ENCODE measurements around the gene ASTE1.

Gene ASTE1

GRCh38 chr3:131026321-131027151, at the start of gene ASTE1, which contains the start of gene NEK11:
Gene ASTE1, minus strand, starts transcription at chr3:131026825. Its CDS starts 1,519 bp downstream, at chr3:131025306.
Gene NEK11, plus strand, starts transcription at chr3:131026877. Its CDS starts 2,832 bp downstream, at chr3:131029709.
- no peak for TF ChIP-seq ZFX (IDR thresholded peaks at IDR 0.05; ENCODE audit: borderline replicate concordance)
- H3K27ac ChIP-seq: peak within 1 kb of the TSS; percentile 95

GRCh38 chr3:131075632-131076328, 49.2 kb upstream of the ASTE1 start:
- TF ChIP-seq ZFX (IDR thresholded peaks at IDR 0.05; ENCODE audit: borderline replicate concordance): no peak
- TF ChIP-seq, protein P1, sequence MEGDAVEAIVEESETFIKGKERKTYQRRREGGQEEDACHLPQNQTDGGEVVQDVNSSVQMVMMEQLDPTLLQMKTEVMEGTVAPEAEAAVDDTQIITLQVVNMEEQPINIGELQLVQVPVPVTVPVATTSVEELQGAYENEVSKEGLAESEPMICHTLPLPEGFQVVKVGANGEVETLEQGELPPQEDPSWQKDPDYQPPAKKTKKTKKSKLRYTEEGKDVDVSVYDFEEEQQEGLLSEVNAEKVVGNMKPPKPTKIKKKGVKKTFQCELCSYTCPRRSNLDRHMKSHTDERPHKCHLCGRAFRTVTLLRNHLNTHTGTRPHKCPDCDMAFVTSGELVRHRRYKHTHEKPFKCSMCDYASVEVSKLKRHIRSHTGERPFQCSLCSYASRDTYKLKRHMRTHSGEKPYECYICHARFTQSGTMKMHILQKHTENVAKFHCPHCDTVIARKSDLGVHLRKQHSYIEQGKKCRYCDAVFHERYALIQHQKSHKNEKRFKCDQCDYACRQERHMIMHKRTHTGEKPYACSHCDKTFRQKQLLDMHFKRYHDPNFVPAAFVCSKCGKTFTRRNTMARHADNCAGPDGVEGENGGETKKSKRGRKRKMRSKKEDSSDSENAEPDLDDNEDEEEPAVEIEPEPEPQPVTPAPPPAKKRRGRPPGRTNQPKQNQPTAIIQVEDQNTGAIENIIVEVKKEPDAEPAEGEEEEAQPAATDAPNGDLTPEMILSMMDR (IDR thresholded peaks at IDR 0.05): no peak
- H3K27ac ChIP-seq: no peak overlapping the region

DNA sequence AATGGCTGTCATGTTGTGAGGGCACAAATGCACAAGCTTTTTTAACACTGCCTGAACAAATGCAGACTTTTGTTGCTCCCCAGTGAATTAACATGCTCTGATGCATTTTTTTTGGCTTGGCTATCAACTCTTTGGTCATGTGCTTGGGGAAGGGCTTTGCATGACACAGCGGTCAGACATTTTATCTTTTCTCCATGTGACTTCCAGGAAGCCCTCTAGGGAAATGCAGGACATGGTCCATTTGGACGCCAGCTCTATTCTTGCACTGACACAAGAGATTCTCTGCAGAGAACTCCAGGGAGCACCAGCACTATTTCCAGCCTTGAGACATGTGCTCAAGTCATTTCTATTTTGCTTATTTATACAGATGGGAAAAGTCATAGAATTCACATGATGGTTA, 46.2 kb upstream of the ASTE1 start:
- no peak overlapping the region for H3K27ac ChIP-seq
- TF ChIP-seq ZFX (IDR thresholded peaks at IDR 0.05; ENCODE audit: borderline replicate concordance): no peak

- TF ChIP-seq, protein P1 (IDR thresholded peaks at IDR 0.05): no peak
- no peak for TF ChIP-seq ZFX (IDR thresholded peaks at IDR 0.05; ENCODE audit: borderline replicate concordance)
- no peak overlapping the region for H3K27ac ChIP-seq
Observed at GRCh38 chr3:131072099-131072559, 45.5 kb upstream of the ASTE1 start.

DNA sequence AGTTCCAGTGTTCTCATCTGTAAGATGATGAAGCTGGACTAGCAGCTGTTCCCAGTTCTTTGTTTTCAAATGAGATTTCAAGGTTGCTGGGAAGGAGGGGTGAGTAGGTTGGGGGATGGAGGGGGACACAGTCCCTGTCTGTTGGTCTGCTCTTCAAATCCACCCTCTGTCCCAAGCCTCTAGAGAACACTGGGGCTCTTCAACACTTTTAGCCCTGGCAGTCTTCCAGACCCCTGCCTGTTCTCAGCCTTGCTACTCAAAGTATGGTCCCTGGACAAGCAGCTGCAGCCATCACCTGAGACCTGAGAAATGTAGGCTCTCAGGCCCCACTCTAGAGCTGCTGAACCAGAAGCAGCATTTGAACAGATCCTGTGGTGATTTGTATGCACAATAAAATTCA, 41.4 kb upstream of the ASTE1 start:
- TF ChIP-seq ZFX (IDR thresholded peaks at IDR 0.05; ENCODE audit: borderline replicate concordance): no peak
- TF ChIP-seq, protein P1 (IDR thresholded peaks at IDR 0.05): no peak
- H3K27ac ChIP-seq: no peak overlapping the region

- TF ChIP-seq, protein P1 (IDR thresholded peaks at IDR 0.05): peak; percentile 56
- TF ChIP-seq ZFX (IDR thresholded peaks at IDR 0.05; ENCODE audit: borderline replicate concordance): no peak
- no peak overlapping the region for H3K27ac ChIP-seq
Observed at GRCh38 chr3:131053043-131053859, 26.6 kb upstream of the ASTE1 start.

GRCh38 chr3:131050001-131050400, 23.4 kb upstream of the ASTE1 start:
- no peak overlapping the region for H3K27ac ChIP-seq
- TF ChIP-seq ZFX (IDR thresholded peaks at IDR 0.05; ENCODE audit: borderline replicate concordance): no peak
- TF ChIP-seq, protein P1 (IDR thresholded peaks at IDR 0.05): no peak
